GM18873 (cell line): Measurements from ENCODE around the gene LDLRAD4.

Experiments
- ATAC-seq: cut with Tn5 transposase; IDR thresholded peaks from one replicate; pipeline ENCODE4 v1.9.1; 2021; ENCODE audit warnings: mild to moderate bottlenecking, moderate library complexity, moderate number of reproducible peaks; ENCODE audit not compliant: unreplicated experiment, low FRiP score

The LDLRAD4 gene

DNA sequence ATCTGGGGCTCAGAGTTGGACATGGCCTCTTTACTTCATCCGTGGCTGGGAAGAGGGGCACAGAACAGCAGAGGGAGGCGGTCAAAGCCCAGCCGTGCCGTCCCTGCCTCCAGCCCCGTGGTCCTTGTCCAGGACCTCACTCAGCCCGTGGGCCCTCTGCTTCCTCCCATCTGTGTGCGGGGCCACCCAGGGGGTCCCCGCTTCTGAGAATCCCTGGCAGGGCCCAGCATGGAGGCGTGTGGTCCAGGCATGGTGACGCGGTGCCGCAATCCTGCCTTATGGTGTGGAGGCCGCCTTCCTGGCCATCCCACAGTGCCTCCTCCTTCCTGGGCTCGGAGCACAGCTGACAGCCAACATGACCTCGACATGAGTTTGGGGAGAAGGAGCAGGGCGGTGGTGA, 275.2 kb downstream of the LDLRAD4 start:
- ATAC-seq: no peak

DNA sequence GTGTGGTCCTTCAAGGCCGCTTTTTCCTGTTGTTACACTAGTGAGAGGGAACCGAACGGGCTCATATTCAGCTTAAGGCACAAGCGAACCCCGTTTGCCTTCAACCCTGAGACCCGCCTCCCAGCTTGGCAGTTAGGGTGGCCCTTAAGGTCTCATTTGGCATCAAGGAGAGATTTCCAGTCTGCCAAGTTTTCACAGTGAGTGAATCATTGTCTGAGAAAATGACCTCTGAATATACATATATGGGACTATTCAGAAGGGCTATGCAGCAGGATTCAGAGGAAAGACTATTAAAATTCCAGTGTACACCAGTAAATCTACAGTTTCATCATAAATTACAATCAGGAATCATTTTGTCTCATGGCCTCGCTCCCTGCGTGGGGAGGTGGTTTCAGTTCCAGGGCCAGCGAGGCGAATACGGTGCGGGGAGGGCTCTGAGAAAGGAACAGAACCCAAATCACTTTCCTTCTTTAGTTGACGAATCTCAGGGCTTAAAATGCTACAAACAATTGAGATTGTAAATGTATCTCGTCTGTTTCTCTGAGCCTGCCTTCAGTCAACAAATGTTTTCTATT, 276.4 kb downstream of the LDLRAD4 start:
- ATAC-seq: no peak

DNA sequence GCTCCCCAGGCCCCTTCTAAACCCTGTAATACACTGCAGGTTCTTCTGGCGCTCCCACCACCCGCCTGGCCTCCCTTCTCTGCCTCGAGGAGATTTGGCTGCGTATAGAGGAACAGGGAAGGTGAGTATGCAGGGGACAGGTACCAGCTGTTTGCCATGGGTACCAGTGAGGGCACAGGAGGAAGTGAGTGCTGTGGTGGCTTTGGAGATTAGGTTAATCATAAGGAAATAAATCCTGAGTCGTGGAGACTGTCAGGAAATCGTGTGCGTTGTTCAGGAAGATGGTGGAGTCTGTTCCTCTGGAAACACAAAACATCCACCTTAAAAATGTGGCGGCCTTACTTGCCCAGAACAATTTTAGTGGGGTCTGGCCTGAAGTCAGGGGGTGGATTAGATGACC, 277.4 kb downstream of the LDLRAD4 start:
- ATAC-seq: no peak

DNA sequence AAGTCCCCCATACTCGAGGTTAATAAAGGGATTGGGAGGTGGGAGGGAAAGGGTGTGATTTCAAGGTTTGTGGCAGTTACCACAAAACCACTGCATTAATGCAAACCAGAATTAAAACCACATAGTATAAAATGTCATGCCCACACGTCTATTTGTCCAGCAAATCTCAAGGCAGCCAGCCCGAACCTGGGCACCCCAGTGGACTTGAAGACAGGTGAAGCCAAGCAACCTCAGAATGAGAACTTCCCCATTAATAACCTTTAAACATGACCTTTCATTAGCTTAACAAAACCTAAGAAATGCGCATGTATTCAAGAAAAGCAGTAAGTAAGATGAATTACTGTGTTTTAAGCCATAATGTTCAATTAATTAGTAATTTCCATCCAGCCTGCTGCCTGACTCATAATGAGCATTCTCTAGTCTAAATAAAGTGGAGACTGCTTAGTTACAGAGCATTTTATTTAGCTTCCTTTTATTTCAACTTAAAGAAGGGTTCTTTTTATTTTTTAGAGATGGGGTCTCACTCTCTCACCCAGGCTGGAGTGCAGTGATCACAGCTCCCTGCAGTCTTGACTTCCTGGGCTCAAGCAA, 278.2 kb downstream of the LDLRAD4 start:
- no peak for ATAC-seq

DNA sequence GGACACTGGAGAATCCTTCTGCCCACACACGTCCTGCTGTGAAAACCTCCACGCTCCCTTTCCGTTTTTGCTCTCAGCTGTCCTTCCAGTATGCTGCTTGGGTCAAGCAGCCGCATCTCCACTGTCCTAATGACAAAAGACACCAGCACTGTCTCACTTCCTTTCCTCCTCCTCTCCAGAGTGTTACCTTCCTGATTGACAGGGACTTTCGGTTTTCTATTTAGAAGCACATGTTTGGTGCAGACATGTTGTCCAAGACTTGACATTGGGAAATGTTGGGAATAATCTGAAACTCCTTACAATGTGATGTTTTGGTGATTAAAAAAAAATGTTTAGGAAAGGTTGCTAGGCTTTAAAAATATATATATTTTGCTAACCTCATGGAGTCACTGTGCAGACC, 281.2 kb downstream of the LDLRAD4 start:
- ATAC-seq: no peak

DNA sequence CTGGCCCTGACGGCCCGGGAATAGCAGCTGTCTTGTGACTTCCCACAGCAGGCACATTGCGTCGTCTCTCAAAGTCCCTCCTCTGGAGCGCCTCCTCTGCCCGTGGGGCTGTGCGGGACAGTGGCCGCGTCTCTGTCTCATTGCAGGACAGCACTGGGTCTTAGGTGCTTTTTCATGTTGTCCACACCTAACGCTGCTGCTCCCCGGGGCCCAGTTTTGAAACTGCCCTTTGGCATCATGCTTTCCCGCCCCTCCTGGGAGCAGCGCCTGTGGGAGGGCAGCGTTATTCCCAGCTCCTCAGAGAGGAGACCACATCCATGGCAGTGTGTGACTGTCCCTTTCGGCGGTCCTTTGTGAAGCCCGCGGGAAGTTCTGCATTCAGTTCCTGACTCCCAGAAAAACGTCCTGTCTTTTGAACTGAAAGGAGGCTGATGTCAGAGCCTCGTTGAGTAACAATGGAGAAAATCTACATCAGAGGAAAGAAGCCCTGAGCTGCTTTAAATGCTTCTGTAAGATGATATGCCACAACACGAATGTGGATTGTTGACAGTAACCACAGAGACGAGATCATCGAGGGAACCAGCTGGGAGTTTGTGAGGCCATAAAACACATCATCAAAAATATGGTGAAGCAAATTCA, 281.8 kb downstream of the LDLRAD4 start:
- no peak for ATAC-seq

DNA sequence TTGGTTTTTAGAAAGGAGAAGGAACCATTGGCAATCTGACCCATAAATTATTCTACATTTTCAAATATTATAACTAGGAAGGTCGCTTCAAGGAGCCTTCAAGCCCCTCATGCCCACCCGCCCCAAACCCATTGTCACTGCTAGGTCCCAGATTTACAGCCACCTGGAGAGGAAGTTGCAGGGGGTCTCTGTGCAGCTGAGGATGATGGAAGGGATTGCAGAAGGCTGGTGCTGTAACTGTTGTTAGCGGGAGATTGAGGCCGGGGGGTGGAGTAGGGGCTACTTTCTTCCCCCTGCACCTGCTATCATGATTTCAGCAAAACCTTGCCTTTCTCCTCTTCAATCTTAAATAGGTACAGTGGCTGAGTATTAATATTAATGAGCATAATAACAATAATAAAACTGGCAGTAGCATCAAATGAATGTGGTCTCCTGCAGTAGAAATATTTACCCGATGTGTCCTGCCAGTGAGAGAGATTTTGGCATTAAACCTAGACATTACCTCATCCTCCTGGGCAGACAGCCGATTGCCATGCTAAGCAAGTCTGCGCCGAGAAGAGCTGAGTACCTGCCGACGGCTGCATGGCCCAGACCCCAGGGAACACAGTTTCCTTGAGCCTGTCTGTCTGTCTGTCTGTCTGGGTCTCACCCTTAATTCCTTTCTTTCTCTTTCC, 282.4 kb downstream of the LDLRAD4 start:
- ATAC-seq: no peak

DNA sequence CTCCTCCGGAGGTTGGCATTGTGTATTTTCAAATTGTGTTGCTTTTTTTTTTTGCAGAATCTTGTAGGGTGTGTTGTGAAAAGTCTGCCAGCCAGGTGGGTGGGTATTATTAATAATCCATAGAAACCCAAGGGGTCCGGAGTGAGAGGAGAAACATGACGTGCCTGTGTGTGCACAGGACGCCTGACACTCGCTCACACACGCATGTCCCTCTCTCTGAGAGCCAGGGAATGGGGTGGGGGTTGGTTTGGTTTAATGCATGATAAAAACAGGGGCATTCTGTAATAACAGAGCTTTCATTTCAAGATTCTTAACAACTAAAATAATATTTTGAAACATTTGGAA, 283.0 kb downstream of the LDLRAD4 start:
- ATAC-seq: no peak

DNA sequence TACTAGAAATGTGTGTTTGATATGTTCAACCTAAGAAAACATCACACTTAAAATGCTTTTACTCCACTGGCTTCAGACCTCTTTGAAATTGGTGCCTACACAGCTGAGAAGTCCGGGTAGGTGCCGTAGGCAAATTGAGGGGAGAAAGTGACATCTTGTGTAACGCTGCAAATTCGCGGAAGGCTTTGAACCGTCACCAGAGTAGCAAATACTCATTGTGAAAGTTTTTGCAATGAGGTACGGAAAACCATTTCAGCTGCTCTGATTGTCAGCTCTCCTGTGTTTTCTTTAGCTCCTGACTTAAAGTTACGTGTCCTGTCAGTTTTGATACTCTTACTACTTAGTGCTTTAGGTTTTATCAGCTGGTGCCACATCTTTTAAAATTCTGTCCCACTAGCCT, 283.3 kb downstream of the LDLRAD4 start:
- ATAC-seq: peak; percentile 92

DNA sequence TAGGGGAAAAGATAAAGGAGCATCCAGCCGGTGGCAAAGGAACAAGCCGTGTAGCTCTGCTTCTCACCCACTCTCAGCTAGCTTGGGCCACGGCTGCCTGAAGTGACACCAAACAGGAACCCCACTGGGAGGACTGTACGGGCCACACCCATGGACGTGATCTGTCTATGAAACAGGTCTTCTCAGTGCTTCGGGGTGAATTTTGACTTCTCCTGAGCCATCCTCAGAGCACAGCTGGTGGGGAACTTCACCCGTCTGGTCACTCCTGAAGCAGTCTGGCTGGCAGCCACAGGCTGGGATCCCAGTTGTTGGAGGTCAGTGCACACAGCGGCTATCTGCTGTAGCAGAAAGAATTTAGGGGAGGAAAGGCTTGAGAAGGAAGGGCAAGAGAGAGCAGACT, 284.0 kb downstream of the LDLRAD4 start:
- no peak for ATAC-seq

DNA sequence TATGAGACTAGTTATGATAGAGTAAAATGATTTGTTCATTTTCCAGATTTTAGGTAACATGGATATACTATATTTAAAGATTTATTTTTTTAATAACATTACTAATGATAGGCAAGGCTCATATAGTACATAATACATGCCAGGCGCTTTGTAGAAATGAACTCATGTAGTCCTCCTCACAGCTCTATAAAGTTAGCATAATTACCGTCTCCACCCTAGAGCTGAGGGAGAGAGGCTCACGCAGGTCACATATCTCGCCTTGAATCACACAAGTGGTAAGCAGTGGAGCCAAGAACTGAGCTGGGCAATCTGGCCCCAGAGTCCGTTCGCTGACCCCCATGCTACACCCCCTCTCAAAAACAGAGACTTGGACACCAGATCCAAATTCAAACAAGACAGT, 285.3 kb downstream of the LDLRAD4 start:
- no peak for ATAC-seq

DNA sequence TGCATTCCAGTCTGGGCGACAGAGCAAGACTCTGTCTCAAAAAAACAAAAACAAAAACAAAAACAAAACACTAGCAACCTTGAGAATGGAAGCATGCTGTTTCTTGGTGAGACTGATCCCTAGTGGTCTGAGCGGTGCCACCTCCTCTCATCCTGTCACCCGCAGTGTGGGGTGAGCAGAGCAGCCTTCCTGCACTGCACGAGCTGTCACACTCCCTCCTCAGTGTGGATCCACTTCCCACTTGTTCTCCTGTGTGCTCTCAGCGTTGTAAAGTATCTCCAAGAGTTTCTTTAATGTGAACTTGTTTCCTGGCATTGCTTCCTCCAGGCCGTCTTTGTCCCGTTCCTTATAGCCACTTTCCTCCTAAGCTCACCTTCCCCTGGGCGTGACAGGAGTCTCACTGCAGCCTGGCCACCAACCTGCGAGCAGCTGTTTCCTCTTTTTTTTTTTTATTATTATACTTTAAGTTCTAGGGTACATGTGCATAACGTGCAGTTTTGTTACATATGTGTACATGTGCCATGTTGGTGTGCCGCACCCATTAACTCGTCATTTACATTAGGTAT, 287.3 kb downstream of the LDLRAD4 start:
- no peak for ATAC-seq

DNA sequence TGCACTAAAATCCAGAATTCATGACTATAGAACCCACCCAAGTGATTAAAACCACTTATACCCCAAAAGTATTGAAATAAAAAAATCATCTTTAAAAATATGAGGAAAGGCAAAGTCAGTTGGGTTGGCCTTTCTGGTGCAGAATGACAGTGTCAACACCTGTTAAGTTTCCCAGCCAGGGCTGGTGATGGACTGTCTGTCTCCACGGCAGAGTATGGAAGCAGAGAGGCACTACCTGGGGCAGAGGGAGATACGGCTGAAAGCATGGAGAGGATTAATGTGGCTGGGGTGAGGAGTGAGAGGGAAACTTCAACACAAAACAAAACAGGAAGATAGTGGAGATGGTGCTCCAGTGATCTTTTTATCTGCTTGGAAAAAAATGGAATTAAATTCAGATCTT, 292.0 kb downstream of the LDLRAD4 start:
- no peak for ATAC-seq

DNA sequence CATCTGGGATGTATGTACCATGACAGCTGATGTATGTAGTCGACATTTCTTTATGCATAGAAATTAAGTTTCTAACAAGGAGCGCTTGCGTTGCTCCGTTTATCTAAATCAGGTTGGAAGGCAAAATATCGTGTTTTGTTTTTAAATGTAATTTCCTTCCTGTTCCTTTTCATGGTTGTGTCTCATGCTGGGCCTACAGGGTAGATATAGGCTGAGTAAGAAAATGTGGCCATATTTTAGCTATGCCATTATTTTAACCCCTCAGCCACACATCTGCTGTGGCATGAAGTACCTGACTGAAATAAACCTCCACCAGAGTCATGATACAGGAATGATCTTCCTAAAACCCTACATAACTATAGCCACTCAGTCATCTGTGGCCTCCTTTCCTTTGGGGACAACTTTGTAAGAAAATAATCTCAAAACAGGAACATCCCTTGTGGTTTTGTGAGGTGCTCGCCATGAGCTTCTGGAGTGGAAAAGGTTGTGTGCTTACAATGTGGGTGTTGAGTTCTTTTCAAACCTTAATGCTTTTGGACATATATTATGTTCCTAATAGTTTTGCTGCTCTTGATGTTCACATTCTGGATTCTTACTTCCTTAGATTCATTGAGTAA, 293.5 kb downstream of the LDLRAD4 start:
- no peak for ATAC-seq

DNA sequence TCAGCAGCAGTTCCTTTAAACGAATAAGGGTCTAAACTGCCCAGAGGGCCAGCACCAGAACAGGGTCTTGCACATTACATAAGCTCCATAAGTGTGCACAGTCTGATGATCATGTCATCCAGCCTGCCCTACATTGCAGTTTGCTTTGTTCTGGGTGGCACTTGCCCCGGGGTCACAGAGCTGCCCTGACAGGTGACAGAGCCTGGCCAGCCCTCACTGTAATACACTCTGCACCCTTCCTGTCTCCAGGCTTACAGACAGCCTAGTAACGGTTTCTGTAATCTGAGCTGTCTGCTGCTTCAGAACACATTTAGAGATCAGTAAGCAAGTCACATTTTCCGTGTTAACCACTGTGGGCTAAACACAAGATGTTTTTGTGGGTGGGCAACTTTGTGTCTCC, 294.5 kb downstream of the LDLRAD4 start:
- no peak for ATAC-seq

DNA sequence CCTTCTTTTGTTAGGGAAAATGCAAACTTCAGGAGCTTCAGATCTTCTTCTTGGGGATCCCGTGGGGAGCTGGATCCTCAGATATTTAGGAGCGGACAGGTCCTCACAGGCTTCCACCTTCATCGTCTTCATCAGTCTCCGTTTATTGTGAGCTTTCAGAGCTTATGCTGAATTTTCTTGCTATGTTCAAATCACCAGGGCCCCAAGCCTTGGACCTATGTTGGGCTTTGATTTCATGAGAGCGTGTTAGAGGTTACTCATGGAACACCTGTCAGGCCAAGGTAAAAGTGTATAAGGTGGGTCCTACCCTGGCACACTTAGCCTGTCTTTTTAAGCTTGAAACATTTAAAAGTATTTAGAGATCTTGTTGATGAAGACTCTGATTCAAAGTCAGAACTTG, 294.9 kb downstream of the LDLRAD4 start:
- no peak for ATAC-seq

DNA sequence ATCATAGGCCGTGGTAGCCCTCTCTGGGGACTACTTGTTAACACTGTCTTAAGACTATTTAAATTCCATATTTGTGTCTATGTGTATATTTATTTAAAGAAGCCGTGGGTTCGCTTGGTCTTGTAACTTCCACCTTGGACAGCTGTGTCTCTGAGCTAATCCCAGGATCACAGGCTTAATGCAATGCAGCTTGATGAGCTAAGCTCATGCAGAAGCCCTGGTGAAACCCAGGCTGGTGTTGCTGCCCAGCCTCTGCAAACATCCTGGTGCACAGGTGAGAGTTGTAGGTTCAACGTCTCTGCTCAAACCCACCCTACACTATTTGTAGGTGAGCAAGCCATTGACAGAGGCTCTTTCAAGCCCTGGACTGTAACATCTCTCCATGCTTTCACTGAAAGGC, 296.0 kb downstream of the LDLRAD4 start:
- ATAC-seq: no peak

DNA sequence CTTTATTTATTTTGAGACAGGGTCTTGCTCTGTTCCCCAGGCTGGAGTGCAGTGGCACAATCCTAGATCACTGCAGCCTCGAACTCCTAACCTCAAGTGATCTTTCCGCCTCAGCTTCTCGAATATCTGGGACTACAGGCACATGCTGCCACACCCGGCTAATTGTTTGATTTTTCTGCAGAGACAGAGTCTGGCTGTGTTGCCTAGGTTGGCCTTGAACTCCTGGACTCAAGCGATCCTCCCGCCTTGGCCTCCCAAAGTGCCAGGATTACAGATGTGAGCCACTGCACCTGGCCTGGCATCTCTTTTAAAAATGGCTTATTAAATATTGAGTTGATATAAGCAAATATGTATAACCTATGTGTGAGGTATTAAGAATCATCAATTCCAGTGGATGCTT, 298.3 kb downstream of the LDLRAD4 start:
- ATAC-seq: no peak

DNA sequence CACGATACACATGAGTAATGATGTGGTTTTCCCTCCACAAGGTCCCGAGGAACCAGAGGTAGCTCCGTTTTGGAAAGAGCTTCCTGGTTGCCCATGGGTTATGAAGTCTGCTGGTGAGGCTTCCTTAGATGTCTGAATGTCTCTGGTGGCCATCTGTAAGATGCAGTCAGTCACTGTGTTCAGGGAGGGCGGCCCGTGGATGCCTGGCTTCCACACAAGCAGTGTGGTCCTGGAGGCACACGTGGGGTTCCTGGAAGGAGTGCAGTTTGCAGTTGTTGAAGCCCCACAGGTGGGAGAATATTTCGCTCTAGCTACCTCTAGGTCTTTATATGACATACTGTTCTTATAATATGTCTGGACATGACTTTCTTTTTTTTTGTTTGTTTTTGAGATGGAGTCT, 298.8 kb downstream of the LDLRAD4 start:
- no peak for ATAC-seq

DNA sequence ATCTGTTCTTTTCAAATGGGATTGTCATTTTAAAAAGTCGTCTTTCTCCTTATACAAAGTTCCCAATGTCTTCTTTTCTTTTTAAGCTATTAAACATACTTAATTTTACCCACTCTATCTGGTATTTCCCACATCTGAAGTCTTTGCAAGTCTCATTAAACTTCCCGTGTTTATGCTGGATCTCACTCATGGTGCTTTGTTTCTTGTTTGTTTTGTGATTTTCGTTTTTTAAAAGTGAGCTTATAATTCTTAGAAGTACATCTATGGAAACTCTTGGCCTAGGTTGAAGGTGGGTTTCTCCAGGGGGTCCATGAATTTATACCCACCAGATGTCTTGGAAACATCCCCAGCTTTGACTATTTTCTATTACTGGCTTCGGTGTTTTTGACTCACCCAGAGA, 299.8 kb downstream of the LDLRAD4 start:
- no peak for ATAC-seq

DNA sequence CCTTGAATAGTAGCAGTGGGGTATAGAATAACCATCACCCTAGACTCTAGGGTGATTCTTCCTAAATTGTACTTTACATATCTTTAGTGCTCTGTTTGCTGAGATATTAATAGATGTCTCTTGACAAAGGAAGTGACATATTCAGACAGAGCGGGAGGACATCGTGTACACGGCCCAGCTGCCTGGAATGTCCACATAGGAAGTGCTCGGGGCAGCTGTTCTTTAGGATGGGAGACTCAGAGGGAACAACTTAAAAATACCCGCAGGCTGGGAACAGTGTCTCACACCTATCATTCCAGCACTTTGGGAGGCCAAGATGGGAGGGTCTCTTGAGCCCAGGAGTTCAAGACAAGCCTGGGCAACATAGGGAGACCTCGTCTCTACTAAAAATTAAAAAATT, 301.7 kb downstream of the LDLRAD4 start:
- ATAC-seq: no peak
